Amniotic epithelial cell (primary cell): ENCODE data around the gene NEDD4L.

Experiments used
- DNase-seq: peaks from one replicate; pipeline ENCODE4 v3.0.0-alpha.2; 2010; ENCODE audit warnings: low read depth

Gene NEDD4L

DNA sequence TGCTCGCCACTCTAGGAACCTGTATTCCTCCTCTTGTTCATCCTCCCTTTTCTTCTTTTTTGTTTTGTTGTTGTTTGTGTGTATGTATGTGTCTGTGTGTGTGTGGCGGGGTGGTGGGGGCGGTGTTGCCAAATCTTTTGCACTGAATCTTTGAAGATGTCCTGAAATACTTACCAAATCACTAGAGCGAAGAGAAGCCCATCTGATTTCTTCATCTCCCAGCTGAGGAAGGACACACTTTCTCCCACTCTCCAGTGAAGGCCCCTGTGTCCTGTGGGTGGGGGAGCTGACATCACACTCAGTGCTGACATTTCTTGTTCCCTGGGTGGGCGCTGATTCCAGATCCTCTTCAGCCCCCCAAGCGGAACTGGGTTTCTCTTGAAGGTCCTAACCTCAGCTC lies 74.5 kb downstream of the NEDD4L start:
- no peak for DNase-seq

DNA sequence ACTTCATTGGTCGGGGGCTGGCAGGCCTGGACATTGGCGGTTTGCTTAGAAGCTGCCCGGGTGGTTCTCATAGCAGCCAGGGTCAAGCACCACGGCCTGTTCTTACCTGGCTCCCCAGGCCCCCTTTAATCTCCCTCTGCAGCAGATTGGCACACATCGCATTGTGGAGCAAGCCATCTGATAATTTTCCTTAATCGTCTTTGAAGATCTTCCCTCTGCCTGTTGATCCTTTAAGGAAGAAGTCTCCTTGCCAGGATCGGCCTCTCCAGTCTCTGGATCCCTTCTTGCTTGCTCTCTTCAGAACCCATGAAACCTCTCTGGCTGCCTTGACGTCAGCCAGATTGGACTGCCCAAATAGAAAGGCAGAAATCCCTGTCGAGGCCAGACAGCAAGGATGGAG lies 75.8 kb downstream of the NEDD4L start:
- DNase-seq: no peak

DNA sequence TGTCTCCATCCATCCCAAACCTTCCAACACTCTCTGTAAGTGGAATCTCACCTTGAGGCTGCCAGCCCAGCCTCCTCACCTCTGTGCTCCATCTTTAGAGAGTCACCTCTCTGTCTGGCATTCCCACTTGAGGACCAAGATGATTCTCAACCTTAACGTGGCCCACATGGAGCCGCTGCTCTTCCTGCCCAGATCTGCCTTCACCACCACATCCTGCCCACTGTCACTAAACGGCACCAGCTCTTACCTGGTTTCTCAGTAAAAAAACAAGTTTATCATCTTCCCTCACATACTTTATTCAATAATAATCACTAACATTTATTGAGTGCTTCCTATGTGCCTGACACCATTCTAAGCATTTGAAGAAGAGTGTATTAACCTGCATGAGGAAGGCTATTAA lies 80.4 kb downstream of the NEDD4L start:
- no peak for DNase-seq

DNA sequence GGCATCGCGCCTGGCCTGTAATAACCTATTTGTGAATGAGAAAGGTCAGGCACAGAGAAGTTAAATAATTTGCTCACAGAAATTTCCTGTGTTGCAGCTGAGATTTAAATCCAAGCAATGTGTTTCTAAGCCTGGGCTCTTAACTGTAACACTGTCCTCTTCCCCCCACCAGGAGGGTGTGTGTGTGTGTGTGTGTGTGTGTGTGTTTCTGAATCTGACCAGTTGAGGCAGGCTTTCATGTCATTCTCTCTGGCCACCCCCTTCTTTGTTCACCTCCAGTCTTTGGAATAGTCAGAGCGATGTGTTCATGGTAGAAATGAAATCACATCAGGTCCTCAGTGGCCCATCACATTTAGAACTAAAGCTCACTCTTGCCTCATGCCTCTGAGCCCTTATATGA lies 81.2 kb downstream of the NEDD4L start:
- no peak for DNase-seq

DNA sequence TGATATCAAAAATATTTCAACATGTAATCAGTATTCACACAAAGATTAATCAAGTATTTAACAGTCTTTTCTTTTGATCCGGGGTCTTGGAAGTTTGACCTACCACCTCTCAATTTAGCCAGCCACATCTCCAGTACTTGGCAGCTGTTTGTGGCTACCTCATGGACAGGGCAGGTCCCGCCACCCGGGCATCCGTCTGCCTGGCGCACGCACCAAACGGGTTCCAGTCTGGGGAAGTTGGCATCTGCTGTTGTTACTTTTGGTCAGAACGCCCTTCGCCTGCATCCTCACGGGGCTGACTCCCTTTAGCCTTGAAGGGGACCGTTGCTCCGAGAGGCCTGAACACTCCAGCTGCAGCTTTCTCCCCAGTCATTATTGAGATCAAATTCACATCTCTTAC lies 81.7 kb downstream of the NEDD4L start:
- no peak for DNase-seq

DNA sequence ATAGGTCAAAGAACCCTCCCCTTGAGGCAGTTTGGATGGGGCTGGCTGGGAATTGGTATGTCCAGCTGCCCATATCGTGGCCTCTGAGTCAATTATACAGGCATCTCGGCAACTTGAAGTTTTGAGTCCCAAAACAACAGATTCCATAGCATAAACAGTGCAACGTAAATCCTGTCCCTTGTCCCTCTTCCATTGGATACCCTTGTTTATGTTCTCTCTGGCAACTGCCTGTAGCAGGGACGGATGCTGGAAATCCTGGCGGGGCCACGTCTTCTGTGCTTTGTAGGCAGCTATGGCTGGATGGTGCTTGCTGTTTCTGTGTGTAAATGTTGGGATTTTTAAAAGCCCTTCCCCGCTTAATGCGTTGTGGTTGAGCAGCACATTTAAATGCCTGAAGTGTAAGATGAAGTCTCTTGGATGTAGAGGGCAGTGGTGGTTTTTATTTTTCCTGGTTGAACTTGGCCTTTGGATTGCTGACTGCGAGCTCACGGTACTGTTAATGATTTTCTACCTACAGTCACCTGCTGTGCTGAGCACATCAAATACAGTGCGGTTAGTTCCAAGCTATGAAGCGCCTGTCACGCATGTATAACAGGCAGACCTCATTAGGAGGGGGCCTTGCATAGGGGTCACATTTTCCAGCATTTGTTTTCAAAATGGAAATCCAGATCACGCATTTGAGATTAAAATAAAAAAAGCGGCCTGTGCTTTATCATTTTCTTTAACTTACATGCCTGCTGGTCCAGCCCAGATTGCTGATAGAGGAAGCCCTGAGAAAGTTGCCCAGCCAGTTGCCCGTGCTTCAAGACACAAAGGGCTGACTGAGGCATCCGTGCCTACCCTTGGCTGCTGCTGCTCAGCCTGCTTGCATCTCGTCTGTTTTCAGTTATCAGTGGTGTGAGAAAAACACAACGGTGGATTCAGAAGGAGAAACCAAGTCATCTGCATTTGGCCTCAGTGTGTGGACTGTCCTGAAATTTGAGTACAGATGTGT lies 84.7 kb downstream of the NEDD4L start:
- no peak for DNase-seq

DNA sequence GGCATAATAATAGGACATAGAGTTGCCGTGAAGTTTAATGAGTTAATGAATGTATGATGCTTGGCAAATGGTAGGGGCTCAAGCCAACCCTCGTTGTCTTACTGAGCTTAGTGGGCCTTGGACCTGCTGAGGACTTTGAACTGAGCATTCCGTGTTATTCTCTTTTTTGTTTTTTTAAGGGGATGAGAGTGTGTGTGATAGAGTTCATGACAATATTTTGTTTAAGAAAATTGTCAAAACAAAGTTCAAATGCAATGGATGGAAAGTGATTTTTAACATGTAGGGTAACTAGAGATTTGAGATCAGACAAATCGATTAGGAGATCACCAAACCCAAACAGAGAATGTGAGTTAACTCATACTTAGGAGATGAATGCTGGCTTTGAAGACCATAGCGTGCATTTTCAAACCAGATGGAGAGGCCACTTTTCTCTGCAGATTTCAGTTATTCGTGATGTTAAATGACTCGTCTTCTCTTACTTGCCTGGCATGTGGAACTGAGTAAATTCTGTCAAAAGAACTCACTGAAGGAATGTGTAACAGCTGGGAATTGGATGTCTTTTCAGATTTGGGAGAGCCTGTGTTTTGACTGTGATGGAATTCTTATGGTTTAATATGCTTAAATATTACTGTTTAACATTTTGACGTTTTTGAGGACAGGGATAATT lies 88.7 kb downstream of the NEDD4L start:
- DNase-seq: no peak

DNA sequence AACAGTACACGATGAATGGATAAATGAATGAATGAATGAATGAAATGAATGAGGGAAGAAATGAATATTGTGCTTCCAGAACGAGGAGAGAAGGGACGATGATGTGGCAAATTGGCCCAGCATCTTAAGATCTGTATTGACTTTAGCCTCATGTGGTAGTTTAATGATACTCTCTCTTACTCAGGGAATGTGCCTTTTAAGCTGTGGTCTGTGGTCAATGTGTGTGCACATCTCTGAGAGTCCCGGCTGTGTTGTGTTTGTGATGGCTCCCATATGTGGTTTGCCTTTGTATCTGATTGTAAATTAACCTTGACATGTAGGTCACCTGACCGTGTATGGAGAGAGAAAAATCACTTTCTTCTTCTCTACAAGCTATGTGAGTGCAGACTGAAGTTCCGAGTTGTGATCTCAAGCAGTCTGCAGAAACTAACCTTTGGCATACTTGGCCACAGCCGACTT lies 91.2 kb downstream of the NEDD4L start:
- peak; percentile 89 for DNase-seq

DNA sequence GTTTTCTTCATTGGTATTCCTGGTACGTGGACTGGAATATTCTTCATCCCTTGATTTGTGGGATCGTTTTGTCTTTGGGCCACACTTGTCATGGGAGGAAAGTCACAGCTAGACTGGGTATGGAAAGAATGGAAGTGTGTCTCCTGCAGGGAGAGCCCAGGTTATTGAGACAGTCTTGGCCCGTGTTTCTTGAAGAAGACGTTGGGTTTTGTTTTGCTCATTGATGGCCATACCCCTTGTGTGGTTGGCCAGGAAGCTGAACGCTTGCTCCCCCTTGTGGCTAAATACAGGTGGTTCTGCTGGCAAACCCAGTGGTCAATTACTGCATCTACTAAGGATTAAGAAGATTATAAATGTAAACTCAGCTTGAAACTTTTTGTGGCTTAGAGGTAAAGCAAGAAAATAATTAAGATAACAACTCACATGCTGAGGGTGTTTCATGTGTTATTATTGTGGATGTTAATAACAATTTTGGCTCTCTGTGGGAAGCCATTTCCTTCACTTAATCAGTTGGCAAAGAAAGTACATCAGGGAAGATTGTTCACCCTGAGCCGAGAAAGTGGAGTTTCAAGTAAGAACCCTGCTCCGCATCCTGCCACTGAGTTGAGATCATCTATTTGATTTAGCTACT lies 91.8 kb downstream of the NEDD4L start:
- DNase-seq: peak; percentile 60

DNA sequence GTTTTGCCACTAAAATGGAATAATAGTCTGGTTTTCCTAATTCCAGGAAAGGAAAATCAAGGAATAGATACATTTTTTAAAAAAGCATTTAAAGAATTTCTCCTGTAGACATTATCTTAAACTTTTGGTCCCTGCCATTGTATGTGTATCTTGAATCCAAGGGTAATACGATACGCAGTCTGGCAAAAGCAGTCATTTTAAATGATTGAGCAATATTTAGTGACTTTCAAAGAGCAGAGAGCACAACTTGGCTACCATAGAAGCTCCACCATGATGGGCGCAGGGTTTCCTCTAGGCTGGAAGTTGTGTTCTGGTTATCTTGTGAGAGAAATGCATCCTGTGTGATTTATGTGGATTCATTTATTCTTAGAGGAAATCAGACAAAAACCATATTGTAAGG lies 92.9 kb downstream of the NEDD4L start:
- DNase-seq: no peak

DNA sequence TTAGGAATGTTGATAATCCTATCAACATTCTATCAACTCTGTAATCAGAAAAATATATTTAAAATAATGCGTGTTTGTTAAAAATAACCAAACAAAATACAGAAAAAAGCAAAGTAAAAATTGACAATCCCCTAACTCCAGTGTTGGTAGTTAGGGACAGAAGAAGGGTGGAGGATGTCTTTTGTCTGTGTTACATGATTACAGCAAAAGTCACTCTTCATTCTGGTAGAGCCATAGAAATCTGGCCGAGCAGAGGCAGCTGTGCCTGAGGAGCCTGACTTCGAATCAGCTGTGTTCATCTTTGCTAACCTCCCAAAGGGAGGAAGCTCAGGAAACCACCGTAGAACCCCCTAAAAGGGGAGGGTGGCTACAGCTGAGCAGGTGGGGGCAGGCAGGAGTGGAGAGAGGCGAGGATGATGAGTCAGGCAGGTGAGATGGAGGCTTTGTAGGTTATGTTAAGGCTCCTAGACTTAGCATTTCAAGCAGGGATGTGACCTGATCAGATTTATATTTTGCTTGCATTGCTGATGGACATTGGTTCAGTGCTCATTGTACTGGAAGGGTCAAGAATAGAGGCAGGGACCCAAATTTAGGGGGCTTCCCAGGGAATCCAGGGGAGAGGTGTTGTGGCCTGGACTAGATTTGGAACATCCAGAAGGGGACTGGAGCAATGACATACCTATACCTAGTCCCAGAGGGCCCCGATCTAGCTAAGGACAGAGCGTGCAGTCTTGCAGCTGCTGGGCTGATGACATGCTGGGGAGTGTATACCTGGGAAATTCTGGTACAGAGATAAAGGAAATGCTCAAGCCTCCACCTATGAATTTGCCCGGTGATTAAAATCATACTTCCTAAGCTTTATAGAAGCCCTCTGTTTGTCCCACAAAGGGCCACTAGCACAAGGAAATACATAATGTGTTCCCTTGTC lies 95.7 kb downstream of the NEDD4L start:
- no peak for DNase-seq

DNA sequence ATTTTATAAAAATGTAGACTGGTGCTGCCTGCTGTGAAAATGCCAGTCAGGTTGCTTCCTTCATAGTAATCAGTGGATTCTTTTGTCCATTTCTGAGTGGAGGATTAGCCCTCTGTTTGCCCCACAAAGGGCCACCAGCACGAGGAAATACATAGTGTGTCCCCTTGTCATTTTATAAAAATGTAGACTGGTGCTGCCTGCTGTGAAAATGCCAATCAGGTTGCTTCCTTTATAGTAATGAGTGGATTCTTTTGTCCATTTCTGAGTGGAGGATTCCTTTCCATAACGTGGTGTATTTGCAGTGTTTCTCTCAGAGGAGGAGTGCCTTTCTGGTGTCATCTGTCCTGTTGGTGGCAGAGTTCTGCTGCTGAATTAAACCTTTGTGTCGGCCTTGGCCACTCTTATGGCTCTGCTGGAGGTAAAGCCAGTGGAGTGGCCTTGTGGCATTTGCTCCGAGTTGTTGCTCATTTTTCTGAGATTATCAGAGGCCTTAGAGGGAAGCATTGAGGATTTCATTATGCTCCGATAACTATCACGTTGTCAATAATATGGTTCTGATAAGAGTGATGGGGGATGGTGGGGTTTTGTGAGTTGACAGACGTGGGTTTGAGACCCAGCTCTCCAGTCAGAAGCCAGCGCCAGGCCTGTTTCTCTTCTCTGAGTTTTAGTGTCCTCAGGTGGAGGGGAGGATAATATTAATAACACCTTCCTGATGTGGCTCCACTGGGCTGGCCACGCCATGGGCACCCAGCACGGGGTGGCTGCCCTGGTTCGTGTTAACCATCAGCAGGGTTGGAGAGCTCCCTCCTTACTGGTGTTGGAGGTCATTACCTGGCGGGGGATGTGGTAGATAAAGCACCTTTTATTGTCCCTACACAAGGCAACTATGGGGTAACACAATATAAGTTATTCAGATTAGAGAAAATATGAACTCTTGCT lies 96.6 kb downstream of the NEDD4L start:
- DNase-seq: no peak

DNA sequence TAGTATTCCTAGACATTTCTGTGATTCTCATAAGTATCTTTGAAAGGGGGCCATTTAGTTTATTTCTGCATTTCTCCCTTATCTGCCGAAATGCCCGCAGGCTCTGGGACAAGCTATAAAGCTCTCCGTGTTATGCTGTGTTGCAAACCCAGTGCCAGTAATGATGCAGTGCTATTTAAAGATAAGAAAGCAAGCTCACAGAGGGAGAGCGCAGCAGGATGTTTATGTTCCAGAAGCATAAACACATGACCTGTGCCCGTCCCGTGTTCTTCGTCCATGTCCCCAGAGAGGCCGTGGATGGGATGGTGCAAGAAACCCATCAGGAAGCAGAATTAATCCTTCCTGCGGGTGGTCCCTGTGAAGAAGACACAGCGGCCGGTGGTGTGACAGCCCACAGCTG lies 99.4 kb downstream of the NEDD4L start:
- DNase-seq: peak; percentile 91

DNA sequence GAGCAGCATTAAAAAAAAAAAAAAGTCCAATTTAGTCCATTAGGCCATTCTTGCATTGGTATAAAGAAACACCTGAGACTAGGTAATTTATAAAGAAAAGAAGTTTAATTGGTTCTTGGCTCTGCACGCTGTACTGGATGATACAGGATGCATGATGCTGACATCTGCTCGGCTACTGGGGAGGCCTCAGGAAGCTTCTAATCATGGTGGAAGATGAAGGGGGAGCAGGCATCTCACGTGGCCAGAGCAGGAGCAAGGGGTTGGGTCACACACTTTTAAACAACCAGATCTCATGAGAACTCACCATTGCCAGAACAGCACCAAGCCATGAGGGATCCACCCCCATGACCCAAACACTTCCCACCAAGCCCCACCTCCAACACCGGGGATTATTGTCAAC lies 100.1 kb downstream of the NEDD4L start:
- DNase-seq: no peak

DNA sequence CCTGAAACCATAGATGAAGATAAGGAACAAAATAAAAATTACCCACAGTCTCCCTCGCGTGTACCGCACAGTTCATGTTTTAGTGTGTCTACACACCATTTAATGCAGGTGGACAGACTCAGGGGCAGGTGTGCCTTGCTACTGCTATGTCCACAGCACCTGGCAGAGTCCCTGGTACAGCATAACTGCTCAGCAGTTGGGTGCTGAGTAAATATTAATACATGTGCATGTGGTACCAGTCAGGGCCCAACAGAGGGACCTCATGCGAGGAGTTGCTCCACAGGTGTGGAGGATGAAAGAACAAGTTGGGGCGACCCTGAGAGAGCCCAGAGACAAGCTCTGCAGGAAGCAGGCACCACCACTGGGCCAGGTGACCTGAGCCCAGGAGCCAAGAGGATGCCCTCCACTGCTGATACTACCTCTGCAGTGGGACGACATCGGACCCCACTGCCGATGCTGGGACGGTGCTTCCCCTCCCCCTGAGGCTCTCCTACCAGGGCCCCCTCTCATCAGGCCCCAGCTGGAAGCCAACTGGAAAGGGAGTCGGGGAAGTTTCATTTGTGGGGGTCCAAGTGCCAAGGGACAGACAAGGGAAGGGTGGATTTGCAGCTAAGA lies 100.8 kb downstream of the NEDD4L start:
- DNase-seq: no peak

DNA sequence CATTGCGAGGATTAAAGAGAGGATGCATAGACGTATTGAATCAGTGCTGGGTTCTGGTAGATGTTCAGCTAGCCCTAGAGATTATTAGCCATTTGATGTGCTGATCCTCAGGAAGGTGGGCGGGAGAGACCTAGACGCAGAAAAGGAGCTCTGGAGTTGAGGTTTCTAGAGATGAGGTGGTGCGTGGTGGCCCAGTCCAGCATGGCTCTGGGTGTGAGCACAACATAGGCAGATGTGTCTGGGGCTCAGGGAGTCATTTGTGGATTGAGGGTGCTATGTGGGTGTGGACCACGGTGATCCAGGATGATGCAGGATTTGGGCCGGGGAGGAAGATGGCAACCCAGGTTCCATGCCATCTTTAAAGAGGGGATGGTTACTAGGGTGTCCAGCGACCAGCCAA lies 102.1 kb downstream of the NEDD4L start:
- DNase-seq: no peak

DNA sequence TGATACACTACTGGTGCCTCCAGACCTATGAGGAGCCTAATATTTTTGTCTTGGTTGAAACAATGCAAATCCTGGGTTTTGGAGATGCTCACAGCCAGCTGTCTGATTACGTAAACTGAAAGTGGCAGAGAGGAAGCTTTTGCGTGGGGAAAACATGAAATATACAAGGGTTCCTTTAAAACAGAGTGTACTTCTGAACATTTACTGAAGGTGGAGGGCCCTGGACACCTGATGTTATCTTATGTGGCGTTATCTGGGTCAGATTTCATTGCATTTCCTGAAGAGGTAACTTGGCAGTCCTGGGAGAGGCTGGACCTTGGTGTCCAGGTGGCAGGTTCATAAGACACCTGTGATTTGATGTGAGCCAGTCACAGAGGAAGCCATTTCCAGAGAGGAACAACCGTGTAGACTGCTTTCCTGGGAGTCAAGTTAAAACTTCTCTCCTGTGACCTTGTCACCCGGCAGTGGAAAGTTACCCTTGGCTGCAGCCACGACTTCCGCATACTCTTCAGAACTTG lies 105.0 kb downstream of the NEDD4L start:
- no peak for DNase-seq

DNA sequence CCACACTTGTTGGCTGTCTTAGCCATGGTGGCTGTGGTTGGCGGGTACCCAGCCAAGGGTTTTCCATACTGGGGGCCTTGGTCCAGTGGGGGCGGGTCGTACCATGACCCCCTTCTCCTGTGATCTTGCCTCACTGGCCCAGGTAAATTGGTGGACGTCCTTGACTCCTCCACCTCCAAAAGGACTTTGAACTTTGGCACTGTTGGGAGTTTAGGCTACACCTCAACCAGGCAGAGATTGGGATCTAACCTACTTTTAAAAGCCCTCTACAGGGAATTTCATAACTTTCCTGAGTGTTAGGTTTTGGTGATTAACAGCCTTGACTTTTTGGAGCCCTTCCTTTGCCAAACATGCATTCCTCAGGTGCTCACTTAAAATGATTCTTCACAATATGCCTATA lies 106.7 kb downstream of the NEDD4L start:
- no peak for DNase-seq

DNA sequence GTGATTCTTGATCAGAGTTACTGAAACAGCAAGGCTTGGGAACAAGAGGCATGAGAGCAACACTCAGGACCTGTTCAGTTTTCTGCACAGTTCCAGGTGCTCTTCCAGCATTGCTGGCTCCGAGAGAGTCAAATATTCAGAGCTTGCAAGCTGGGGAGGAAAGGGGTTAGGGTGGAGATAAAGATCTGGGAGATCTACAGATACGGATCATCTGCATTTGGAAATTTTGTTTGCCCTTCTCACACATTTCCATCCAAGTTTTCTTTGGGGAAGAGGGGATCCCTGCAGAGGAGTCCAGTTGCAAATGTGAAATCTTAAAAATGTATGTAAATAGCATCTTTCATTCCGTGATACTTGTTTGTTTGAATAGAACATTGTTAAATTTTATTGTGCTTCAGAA lies 108.2 kb downstream of the NEDD4L start:
- DNase-seq: no peak

DNA sequence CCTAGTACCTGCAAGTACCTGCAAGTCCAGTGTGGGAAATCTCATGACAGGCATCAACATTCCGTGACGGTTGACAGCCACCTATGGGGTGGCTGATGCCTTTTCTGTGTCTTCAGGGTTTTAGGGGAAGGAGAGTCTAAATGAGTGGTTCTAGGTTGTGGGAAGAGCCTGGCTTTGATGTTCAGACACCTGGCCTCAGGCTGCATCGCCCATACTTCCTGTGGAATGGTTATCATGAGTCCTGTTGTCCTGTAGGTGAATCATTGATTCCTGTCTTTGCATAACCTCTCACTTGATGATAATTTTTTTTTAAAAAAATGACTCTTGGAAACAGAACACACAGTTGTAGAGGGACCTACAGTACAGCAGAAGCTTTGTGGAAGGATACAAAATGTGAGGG lies 108.9 kb downstream of the NEDD4L start:
- DNase-seq: no peak
